GM21515 (cell line): ENCODE measurements around the gene EEF1A2.
"Not testable (repeated sequence)": the region's sequence is repeated elsewhere in the genome, so short reads cannot be mapped to it uniquely, and the experiment has no call there.

Source experiments
- ATAC-seq: cut with Tn5 transposase; IDR thresholded peaks from one replicate; pipeline ENCODE4 v1.9.1; 2021; ENCODE audit not compliant: unreplicated experiment

The EEF1A2 gene

DNA sequence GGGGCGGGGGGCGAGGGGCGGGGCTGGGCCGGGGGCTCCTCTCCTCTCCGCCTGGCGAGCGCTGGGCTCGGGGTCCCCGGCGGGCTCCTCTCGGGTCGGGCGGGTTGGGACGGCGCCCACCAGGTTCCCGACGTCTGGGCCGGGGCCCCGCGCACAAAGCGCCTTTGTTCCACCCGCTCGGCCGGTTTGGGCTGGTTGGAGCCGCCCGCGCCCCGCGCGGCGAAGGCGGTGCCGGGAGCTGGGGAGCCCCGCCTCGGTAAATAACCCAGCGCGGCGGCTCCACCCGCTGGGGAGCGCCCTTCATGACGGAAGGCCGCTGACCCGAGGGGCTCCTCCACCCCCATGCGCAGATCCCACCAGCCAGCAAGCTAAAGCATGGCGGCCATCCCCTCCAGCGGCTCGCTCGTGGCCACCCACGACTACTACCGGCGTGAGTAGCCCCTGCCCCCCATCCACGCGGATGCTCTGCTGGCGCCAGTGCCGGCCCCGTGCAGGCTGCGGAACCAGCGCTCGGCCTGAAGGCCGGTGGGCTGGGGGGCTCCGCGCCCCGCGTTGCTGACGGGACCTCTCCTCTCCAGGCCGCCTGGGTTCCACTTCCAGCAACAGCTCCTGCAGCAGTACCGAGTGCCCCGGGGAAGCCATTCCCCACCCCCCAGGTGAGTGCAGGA, 22.2 kb upstream of the EEF1A2 start:
- ATAC-seq: peak; percentile 36

DNA sequence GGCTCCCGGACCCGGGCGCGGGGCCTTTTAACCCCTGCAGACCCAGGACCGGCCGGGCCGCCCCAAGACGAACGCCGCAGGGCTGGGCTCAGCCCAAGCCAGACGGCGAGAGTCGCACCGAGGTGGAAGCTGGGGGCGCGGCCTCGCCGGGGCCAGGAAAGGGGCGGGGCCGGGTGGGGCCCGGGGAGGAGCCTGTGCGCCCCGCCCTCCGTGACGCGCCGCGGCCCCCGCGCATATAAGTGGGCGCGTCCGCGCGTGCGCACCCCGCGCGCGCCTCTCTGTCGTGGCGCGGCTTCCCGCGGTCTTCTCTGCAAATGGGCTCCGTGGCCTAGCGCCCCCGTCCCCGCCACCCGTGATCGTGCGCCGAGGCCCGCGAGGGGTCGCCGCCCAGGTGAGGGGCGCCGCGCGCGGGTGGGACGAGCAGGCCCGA, 21.6 kb upstream of the EEF1A2 start, which contains the start of gene PPDPF:
PPDPF (plus strand) TSS at position 262 of the 430 bp plus-strand sequence. CDS start 544 bp downstream, outside the sequence.
- peak; percentile 62 for ATAC-seq

DNA sequence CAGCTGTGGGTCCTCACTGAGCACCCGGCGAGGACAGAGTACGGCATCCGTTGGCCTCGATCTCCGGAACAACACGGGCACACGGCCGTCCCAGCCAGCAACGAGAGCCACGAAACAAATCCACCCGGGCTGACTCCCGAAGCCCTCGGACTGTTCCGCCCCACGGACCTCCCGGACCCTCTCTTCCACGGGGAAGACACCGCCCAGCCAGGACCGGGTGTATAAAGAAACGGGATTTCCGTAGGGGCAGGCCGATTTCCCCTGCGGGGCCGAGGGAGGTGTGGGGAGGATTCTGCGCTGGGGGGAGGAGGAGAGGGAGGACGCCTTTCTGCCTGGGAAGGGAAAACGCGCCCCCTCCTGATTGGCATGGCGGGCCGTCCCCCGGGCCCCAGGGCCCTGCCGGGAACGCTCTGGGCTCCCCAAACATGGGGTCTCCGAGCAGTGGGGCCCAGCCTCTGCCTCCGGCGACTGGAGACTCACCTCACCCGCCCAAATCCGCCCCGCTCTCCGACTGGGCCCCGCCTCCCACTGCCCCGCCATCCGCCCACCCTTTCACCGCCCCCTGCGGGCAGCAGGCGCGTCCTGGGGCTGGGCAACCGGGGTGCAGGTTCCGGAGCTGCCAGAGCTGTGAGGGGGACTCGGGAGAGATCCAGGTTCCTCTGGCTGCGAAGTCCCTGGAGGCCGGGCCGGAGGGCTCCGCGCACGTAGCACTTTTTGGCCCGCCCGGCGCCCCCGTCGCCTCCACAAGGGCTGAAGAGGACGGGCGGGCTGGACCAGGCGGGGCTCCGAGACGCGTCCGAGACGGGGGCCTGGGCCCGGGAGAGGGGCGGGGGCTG, 21.0 kb upstream of the EEF1A2 start:
- peak; percentile 40 for ATAC-seq

DNA sequence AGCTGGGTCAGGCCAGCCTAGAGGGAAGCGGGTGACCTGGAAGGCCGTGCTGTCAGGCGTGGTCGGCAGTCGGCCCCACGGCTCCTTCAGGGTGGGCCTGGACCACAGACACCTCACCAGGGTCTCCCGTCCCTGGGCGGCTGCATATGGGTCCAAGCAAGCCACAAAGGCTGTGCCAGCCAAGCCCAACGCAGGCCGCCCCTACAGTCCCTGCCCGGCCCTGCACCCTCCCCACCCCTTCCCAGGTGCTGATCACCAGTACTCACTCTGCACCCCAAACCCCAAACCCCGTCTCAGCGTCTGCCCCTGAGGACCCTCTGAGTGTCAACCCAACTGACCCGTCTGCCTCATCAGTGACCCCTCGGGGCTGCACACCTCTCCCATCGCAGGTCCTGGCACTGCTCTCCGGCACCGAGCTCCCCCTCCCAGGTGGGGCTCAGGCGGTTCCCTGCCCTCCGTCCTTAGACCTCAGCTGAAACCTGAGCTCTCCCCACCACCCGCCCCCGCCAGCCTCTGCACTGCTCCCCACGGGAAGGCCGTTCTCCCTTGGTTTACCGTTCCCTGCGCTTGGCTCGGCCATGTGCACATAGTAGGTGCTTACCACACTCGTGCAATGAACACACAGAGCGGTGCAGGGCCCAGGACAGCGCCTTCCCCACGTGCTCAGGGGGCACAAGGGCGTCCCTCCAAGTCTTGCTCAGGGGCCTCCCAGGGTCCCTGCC, 20.2 kb upstream of the EEF1A2 start:
- no peak for ATAC-seq

DNA sequence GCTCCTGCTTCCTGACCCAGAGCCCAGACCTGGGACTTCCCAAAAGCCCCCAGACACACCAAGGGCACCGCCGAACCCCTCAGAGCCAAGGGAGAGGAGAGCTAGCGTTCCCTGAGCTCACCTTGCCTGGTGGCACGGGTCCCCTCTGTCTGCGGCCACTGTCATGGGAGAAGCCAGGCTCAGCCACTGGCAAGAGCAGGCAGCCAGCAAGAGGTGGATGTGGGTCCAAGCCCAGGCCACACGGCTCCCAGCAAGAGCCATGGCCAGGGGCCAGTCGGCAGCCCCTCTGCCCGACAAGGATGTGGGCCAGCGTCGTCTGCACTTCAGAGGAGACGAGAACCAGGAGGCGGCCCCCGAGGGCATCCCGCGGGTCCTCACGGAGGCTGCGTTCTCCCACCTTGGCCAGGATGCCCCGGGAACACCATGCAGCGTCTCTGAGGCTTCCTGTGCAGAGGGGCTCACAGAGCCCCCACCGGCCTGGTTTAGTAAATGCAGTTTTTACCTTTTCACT, 19.5 kb upstream of the EEF1A2 start:
- no peak for ATAC-seq

DNA sequence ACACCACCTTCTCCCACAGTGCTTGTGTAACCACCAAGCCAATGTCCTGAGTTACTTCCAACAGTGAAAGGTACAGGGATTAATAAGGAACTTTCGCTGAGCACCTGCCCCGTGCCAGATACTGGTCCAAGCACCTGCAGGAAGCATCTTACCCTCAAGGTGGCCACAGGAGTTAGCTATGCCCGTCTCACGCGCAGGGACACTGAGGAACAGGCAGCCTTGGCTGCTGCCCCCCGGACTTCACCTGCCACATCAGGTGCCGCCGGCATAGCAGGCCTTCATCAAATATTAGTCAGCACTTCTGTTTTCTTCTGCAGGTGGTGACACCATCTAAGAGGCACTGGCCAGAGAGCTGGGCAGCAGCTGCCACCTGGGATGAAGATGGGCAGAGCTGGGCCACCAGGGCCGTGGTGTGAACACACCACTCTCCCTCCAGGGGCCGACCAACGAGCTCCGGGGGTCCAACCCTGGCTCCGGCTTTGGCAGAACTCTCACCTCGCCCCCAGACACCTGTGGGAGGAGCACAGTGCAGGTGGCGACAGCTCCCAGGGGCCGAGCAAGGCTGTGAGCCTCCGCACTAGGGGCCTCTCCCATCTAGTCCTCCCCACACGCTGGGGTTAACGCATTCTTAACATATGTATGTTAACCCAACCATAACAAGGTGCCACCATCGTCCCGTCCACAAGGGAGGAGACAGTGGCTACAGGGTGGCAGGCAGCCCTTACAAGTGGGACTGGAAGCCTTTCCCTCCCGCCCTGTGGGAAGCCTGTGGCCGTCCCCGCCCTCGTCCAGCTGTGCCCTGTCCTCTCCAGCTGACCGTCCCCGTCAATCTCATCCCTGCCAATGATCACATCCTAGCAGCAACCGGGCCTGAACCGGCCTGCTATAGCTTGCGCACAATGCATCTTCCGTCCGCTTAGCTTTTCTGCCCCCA, 18.8 kb upstream of the EEF1A2 start:
- no peak for ATAC-seq

DNA sequence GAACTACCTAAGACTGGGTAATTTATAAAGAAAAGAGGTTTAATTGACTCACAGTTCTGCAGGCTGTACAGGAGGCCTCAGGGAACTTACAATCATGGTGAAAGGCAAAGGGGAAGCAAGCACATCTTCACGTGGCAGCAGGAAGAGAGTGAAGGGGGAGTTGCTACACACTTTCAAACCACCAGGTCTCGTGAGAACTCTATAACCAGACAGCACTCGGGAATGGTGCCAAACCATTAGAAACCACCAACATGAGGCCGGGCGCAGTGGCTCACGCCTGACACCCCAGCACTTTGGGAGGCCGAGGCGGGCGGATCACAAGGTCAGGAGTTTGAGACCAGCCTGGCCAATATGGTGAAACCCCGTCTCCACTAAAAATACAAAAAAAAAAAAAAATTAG, 15.6 kb upstream of the EEF1A2 start:
- ATAC-seq: not testable (repeated sequence)

DNA sequence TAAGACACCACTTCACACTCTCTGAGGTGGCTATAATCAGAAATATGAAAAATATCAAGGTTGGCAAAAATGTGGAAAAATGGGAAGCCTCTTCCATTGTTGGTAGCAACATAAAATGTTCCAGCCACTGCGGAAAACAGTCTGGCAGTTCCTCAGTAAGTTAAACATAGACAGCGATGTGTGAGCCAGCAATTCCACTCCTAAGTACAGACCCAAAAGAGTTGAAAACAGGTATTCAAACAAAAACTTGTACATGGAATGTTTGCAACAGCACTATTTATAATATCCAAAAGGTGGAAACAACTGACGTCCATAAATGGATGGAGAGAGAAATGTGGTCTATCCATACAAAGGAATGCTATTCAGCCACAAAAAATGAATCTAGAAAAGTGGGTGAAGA, 14.3 kb upstream of the EEF1A2 start:
- ATAC-seq: no peak

DNA sequence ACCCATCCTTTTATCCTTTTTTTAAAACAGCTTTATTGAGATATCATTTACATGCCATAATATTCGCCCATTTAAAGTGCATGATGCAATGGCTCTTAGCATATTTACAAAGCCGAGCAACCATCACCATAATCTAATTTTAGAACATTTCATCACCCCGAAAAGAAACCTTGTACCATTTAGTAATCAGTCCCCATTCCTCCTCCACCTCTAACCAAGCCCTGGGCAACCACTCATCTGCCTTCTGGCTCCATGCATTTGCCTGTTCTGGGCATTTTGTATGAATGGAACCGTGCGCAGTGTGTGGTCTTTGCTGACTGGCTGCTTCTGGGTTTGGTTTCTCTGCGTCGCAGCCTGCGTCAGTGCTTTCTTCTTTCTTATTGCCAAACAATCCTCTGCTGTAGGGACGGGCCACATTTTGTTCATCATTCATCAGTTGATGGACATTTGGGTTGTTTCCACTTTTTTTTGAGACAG, 10.2 kb upstream of the EEF1A2 start:
- ATAC-seq: no peak

DNA sequence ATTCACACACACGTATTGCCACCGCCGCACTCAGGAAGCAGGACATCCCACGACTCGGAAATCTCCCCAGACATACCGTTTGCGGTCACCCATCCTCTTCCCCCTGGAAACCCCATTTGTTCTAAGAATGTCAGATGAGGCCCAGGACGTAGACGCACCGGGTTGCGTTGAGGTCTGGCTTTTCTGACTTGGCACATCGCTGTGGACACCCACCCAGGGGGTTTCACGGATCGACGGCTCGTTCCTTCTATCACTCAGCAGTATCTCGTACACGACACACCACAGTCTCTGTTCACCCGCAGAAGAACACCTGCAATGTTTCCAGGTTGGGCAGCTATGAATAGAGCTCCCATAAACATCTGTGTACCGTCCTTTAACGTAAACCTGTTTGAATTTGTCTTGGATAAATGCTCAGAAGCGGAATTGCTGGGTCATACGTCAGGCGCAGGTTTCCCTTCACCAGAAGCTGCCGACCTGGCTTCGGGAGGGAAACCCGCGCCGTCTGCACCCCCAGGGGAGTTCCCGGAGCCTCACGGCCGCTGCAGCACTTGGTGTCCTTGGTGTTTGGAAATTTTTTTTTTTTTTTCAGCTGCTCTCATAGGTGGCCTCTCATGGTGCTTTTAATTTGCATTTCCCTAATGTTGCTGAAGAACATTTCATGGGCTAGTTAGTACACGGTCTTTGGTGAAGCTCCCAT, 9.3 kb upstream of the EEF1A2 start:
- no peak for ATAC-seq

DNA sequence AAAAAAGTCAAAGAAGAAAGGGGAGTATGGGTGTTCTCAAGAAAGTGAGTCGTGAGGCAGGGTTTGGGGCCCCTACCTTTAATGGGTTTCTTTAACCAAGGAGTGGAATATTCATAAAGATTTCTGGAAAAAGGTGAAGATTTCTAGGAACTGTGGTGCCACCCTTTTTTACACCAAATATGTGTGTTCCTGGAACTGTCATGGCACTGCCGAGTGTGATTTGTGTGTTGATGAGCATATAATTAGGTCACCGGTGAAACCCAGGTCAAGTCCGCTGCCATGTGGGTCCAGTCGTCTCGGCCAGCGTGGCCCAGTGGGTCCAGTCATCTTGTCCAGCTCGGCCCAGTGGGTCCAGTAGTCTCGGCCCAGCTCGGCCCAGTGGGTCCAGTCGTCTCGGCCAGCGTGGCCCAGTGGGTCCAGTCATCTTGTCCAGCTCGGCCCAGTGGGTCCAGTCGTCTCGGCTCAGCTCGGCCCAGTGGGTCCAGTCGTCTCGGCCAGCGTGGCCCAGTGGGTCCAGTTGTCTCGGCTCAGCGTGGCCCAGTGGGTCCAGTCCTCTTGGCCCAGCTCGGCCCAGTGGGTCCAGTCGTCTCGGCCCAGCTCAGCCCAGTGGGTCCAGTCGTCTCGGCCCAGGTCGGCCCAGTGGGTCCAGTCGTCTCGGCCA, 8.3 kb upstream of the EEF1A2 start:
- ATAC-seq: no peak

DNA sequence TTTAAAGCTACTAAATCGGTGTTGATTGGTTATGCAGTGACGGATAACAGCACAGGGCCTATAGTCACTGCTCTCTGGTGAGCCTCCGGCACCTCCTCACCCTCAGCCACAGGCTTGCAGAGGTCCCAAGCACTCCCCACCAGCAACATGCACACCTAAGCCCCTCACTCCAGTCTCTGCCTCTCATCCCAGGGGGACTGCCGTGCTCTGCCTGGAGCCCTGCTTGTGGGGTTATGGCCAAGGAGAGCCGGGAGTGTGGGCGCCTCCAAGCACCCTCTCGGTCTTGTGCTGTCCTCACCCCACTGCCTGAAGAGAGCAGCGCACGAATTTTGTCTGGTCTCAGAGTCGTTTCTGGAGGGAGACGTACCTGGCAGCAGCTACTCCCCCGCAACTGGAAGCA, 6.8 kb upstream of the EEF1A2 start:
- no peak for ATAC-seq

DNA sequence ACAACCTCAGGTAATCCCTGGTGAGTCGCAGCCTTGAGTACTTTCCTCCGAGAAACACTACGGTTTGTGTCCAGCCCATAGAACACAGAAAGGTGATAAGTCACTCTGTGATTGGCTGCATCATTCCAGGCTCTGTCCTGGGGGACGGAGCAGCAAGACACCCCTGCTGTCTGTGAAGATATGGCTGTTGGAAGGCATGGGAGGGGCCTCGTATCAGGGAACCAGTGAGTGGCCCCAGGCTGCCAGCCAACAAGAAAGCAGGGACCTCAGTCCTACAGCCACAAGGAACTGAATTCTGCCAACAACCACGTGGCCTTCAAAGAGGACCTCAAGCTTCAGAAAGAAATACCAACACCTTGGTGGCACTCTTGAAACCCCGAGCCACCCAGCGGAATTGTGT, 6.4 kb upstream of the EEF1A2 start:
- ATAC-seq: no peak

DNA sequence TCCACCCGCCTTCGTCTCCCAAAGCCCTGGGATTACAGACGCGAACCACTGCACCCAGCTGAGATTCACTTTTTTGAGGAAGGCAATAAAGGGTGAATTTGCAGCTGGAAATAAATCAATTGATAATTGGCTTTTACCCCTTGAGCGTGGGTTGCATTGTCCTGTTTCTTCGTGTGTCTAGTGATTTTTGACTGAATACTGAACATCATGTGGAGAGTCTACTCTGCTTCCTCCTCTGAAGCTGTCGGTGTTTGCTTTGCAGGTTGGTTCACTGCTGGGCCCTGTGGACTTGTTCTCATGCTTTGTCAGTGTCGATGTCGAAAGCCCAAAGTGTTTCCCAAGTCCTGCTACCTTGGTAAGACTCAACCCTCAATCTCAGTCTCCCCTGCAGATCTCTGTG, 5.8 kb upstream of the EEF1A2 start:
- ATAC-seq: no peak

DNA sequence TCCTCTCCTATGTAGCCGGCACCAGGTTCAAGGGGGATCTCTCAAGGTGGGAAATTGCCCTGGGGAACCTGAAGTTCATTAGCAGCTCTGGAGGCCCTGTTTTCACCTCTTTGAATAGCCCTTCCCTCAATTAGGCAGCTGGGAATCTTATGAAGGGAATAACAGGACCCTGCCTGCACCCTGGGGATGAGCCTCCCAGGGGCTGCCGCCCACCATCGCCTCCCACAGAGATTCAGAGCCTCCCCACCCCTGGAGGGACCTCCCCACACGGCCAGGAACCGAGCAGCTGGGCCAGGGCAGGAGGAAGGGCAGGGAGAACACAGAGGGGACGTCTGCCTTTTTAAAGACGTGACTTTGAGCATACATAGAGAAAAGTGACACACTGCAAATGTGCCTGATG, 4.6 kb upstream of the EEF1A2 start:
- ATAC-seq: no peak

DNA sequence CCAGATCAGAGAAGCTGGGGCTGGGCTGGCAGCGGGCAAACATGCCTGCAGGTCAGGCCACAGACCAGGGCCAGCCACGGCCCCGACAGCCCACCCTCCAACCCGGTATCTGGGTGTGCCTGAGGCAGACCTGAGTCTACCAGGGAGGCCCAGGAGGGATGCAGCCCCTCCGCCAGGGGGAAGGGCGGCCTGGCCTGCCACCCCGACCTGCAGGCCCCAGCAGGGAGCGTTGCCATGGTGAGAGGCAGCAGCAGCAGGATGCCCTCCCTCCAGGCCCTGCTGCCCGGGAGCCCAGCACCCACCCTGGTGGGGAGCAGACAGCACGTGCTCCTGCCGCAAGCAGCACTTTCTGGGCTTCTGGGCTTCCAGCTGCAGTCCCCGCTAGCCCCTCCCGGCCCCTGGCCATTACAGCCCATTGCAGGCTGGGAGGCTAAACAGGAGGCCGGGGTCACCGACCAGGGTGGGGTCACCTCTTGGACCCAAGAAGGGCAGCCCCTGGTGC, 3.8 kb upstream of the EEF1A2 start:
- no peak for ATAC-seq

DNA sequence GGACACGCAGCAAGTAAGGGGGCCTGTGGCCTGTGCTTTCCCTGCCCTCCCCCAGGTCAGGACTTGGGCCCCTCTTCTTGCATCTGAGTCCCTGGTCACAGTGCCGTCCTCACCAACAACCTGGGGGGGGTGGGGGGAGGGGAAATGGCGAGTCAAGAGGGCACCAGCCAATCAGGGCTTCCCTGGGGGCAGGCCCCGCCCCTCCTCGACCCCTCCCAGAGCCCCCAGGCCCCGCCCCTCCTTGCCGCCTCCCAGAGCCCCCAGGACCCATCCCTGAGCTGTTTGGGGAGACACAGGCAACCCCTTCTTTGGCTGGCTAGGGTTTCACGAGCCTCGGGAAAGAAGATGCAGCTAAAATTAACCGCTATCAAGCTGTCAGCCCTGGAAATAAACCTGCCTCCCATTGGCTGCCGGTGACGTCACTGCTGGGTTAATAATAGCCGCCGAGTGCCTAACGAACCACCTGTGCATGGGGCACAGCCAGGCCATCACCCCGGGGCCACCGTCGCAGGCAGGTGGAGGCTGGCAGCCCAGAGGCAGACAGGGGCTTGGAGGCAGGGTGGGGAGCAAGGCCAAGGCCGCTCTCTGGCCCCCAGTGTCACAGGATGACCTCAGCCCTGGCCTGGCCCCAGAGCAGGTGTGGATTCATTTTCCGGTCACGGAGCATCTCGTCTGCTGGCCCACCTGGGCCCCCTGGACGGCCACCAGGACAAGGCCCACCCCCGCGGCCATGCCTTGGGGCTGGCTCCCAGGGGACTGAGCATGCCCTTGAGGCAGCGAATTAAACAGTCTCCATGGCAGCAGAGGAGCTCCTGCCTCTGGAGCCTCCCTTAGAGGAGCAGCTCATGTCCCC, 3.2 kb upstream of the EEF1A2 start:
- no peak for ATAC-seq
